Kidney epithelial cell (primary cell): ENCODE data around the gene NLRP11. TPM values are rescaled to one million over a fixed set of nuclear protein-coding genes. Genes with fewer than 3 reads are reported as not detected.

ENCODE experiments used
- DNase-seq: peaks from one replicate; pipeline ENCODE4 v3.0.0-alpha.2; 2010; ENCODE audit warnings: low read depth
- H3K27me3 ChIP-seq: 2 replicates; pipeline ENCODE4 v1.6.0; 2011; ENCODE audit warnings: low read length; ENCODE audit not compliant: control insufficient read depth, insufficient read depth
- H3K36me3 ChIP-seq: 2 replicates; pipeline ENCODE4 v1.5.1; 2011; ENCODE audit warnings: low read length; ENCODE audit not compliant: control insufficient read depth, insufficient read depth
- H3K4me3 ChIP-seq: 2 replicates; pipeline ENCODE4 v1.5.1; 2011; ENCODE audit warnings: low read depth, mild to moderate bottlenecking, control low read depth, low read length
- total RNA-seq: library from RNA; depleted of rRNA; stranded (reverse); fragments of >200 nt; gene quantifications from 2 replicates; pipeline ENCODE4 v1.2.3, GENCODE V29; 2015
- TF ChIP-seq, protein P1 (sequence below): IDR thresholded peaks from 2 replicates; pipeline ENCODE4 v1.5.1; 2011; ENCODE audit warnings: mild to moderate bottlenecking, moderate library complexity, low read length, control low read depth, inconsistent platforms; ENCODE audit not compliant: insufficient read depth, poor library complexity, severe bottlenecking

NLRP11 gene
- total RNA-seq, result not detected in 2 replicates

DNA sequence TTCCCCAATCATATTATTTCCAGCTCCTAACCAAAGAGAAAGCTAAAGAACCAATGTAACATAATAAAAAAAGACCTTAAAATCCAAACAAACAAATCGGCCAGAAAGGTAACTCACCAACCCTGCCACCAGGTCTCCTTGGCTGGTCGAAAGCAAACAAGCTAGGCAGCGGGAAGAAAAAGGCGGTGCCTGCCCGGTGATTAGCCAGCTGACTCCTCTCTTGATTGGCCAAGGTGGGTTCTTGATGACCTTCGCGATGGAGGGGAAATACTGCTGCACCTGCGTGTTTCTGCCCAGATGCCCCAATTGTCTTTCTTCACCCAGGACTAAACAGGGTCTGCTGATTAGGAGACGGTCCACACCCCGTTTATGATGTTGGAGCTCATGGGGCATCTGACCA lies at the start of gene NLRP11:
NLRP11 (minus strand) TSS at position 154 of the 400 bp plus-strand sequence. CDS start 13,825 bp downstream, outside the sequence.
- TF ChIP-seq, protein P1, sequence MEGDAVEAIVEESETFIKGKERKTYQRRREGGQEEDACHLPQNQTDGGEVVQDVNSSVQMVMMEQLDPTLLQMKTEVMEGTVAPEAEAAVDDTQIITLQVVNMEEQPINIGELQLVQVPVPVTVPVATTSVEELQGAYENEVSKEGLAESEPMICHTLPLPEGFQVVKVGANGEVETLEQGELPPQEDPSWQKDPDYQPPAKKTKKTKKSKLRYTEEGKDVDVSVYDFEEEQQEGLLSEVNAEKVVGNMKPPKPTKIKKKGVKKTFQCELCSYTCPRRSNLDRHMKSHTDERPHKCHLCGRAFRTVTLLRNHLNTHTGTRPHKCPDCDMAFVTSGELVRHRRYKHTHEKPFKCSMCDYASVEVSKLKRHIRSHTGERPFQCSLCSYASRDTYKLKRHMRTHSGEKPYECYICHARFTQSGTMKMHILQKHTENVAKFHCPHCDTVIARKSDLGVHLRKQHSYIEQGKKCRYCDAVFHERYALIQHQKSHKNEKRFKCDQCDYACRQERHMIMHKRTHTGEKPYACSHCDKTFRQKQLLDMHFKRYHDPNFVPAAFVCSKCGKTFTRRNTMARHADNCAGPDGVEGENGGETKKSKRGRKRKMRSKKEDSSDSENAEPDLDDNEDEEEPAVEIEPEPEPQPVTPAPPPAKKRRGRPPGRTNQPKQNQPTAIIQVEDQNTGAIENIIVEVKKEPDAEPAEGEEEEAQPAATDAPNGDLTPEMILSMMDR, result no peak
- no peak within 1 kb of the TSS for H3K4me3 ChIP-seq
- no peak for DNase-seq
- no peaks in the 10 kb centered on the region for H3K36me3 ChIP-seq
- H3K27me3 ChIP-seq, result no peaks in the 10 kb centered on the region

DNA sequence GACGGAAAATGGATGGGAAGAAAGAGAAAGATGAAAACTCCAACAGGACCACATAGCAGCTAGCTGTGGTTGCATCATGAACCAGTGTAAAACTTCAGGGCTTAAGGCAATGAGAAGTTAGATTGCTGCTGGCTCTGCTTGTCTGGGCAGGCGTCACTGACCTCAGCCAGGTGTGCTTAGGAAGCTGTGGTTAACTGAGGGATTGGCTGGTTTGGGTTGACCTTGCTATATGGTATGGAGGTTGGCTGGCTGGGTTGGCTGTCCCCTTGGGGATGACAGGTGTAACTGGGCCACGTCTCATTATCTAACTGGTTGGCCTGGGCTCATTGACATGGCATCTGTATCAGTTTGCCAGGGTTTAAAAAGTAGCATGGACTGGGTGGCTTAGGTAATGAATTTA lies 45.4 kb upstream of the NLRP11 start:
- TF ChIP-seq, protein P1, result no peak
- Histone ChIP-seq H3K36me3 (no peaks in the 10 kb centered on the region), H3K27me3 (no peaks in the 10 kb centered on the region), H3K4me3 (no peak overlapping the region)
- DNase-seq, result no peak

DNA sequence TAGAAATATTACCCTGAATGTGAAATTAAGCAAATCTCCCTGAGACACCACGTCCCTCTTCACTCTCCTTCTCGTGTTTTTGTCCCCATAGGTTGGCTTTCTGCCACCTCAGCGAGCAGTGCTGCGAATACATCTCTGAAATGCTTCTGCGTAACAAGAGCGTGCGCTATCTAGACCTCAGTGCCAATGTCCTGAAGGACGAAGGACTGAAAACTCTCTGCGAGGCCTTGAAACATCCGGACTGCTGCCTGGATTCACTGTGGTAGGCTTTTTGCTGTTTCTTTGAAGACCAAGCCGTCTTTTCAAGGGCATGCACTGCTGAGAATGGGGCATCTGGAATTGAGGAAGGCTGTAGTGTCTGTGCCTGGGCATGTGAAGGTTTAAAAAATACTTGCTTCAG lies 38.9 kb upstream of the NLRP11 start:
- no peak for DNase-seq
- no peaks in the 10 kb centered on the region for H3K36me3 ChIP-seq
- no peaks in the 10 kb centered on the region for H3K27me3 ChIP-seq
- TF ChIP-seq, protein P1, result no peak
- H3K4me3 ChIP-seq, result no peak overlapping the region

GRCh38 chr19:55867101-55867500 lies 35.3 kb upstream of the NLRP11 start:
- H3K36me3 ChIP-seq, result no peaks in the 10 kb centered on the region
- TF ChIP-seq, protein P1, result no peak
- DNase-seq, result no peak
- H3K27me3 ChIP-seq, result no peaks in the 10 kb centered on the region
- H3K4me3 ChIP-seq, result no peak overlapping the region

GRCh38 chr19:55866521-55866920 lies 34.7 kb upstream of the NLRP11 start:
- TF ChIP-seq, protein P1, result no peak

DNA sequence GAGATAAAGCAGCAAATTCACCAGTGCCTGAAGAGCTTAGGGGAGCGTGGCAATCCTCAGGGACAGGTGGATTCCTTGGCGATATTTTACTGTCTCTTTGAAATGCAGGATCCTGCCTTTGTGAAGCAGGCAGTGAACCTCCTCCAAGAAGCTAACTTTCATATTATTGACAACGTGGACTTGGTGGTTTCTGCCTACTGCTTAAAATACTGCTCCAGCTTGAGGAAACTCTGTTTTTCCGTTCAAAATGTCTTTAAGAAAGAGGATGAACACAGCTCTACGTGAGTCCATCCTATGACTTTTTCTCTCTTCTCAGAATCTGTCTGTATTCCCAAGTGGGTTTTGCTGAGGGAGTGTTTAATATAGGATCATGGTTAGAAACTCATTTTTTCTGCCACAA lies 27.2 kb upstream of the NLRP11 start:
- H3K36me3 ChIP-seq, result no peaks in the 10 kb centered on the region
- DNase-seq, result no peak
- TF ChIP-seq, protein P1, result no peak
- no peaks in the 10 kb centered on the region for H3K27me3 ChIP-seq
- H3K4me3 ChIP-seq, result no peak overlapping the region

More at GRCh38 chr19:55866521-55866920, 34.7 kb upstream of the NLRP11 start:
- Histone ChIP-seq H3K27me3 (no peaks in the 10 kb centered on the region), H3K36me3 (no peaks in the 10 kb centered on the region), H3K4me3 (no peak overlapping the region)
- no peak for DNase-seq
